NCI-H2227 treated with DMSO at 0.1 percent for 48 hours (cell line): ENCODE data around the gene ELOVL5.

Experiments used
- DNase-seq: peaks from one replicate; lab custom pipeline; 2025; lab: John Stamatoyannopoulos, UW

The ELOVL5 gene

DNA sequence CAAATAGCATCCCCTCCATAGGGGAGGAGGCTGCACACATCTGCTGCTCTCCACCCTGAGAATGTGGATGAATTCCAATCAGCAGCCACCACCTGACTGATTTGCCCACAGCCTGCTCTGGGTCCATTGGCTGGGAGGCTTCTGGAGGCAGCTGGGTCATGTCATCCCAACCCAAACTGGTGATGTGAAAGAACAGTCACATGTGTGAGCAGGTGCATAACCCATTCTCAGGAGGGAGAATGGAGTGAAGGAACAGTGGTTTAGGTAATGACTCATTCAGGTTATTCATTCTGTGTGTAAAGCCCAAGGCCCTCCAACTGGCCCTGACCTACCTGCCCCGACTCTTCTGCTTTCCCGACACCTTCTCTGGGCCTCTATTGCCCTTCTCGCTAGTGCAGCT, 109.2 kb downstream of the ELOVL5 start:
- DNase-seq: no peak

DNA sequence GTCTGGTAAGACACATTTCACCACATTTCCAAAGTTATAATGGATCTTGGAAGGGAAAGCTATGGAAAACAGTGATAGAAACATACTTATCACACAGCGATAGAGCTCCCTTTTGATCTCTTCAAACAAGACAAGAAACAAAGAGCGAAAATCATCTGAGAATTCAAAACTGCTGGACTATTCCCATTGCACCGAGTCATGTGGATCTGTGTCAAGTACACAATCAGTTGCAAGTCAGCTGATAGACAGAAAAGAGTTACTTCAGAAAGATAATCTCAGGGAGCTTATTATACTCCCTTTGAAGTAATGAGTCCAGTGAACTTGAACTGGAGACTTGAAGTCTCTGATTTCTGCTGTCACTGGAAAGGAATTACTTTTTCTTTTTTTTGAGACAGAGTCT, 110.4 kb downstream of the ELOVL5 start:
- no peak for DNase-seq

DNA sequence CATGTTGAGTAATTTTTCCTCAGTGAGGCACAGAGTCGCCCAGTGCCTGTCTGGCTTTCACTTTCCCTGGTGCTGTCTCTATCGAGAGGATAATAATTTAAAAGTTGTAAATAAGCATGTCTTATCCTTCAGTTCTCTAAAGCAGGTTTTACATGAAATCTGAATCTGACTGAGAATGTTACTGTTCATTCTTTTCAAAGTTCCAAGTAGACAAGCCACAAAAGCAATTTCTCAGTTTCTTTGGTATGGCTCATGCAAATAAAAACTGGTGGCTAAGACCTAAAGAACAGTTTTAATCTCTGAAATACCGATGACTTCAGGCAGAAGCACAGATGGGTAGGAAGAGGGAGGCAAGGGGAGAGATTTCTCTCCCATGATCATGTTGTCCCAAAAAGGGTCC, 112.5 kb downstream of the ELOVL5 start:
- DNase-seq: no peak

DNA sequence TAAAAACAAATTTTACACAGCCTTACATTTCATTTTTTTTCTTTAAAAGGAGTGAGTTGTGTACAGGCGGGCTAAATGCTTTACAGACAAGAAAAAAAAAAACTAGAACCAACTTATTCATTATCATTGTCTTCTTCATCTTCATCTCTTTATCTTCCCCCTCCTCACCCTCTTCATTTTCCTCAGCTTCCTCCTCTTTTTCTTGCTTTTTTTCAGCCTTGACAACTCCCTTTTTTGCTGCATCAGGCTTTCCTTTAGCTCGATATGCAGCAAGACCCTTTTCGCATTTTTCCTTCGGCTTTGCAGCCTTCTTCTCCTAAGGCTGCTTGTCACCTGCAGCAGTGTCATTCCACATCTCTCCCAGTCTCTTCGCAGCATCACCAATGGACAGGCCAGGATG, 113.2 kb downstream of the ELOVL5 start:
- no peak for DNase-seq

DNA sequence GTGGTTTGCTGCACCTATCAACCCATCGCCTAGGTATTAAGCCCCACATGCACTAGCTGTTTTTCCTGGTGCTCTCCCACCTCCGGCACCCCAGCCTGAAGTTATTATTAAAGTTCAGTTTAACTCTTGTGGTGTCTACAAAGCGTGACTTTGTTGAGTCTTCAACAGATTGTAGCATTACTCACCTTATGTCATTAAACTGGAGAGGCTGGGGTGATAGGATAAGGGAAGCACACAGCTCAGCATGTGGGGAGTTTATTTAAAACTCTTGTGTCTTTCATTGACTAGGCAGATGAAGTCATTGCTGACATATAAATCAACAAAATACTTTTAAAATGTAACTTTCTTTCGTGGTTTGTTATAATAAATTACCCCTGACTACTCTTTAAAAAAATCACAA, 115.4 kb downstream of the ELOVL5 start:
- no peak for DNase-seq

DNA sequence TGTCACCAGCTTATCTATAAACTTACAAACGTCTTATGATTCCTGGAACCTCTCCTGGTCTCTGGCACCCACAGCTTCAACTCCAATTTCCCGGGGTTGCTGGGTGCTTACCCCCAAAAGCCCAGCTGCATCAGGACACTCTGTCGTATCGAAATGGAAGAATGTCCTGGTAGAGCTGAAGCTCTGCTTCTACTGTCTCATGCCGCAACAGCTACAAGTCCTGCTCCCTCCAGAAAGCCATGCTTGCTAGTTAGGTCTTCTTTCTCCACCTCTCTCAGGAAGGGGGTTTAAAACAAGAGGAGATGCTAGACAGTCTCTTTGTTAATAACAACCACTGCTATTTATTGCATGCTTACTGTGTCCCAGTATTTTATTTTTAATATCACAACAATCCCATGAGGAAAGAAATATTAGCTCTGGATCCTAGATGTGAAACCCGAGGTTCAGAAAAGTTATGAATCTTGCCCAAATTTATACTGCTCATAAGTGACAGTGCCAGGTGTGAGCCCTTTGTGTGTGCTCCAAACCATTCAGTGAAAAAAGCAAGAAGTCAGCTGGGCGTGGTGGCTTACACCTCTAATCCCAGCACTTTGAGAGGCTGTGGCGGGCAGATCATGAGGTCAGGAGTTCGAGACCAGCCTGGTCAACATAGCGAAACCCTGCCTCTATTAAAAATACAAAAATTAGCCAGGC, 117.8 kb downstream of the ELOVL5 start:
- DNase-seq: no peak

DNA sequence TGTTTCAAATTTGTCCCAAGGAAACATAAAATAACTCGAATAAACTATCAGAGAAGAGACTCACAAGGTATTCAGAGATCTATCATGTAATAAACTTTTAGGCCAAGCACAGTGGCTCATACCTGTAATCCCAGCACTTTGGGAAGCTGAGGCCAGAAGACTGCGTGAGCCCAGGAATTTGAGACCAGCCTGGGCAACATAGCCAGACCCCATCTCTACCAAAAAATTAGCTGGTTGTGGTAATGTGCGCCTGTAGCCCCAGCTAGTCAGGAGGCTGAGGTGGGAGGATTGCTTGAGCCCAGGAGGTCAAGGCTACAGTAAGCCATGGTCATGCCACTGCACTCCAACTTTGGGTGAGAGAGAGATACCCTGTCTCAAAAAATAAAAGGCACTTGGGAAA, 120.9 kb downstream of the ELOVL5 start:
- no peak for DNase-seq

DNA sequence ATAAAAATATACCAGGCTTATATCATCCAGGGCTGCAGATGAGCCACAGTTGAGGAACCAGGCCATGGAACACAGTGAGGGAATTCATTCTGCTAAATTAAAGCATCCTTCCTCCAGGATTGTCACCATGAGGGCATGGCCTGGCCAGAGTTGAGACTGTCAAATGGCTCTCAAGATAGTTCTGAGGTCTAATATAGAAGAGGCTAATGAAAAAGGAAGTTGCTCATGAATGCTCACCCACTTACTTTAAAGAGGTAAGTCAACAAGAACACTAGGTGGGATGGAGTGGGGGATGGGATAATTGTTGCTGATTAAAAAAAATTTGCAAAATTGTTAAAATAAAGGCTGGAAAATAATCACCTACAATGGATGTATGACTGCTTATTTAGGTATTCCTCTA, 128.1 kb downstream of the ELOVL5 start:
- DNase-seq: no peak
